ENCODE data around the gene PMEL. TPM values are rescaled to one million over a fixed set of nuclear protein-coding genes. Genes with fewer than 3 reads are reported as not detected.

Gene PMEL
- total and polyA plus RNA-seq, 4 donors = 1.1 to 4.5 (median 2.4) TPM

DNA sequence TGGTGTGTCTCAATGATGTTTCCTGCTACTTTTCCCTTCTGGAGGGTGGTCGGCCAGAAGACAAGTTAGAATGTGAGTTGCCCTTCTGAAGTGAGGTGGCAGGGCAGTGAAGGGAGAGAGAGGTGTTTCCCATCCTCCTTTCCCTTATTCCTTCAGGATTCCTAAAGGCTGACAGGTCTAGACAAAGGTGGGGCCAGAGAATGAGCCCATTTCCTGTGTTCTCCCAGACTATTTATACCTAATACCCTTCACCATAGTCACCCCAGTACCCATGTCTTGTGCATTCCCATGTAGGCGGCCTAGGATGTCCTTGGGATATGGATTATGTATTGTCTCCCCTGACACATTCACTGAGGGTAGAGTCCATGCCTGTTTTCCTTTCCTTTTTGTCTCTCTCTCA is 27.9 kb downstream of the PMEL start:
- no peaks in the 10 kb centered on the region for H3K9me3 ChIP-seq (ENCODE audit: control insufficient read depth in 4 of 4, low read length in 3 of 4)
- no peak overlapping the region for H3K4me3 ChIP-seq (ENCODE audit: low read depth in 1 of 3, low read length in 3 of 3)
- H3K4me1 ChIP-seq (ENCODE audit: control insufficient read depth in 4 of 4, insufficient read depth in 4 of 4, low read length in 3 of 4) = peaks cover 0 to 7% (median 5%) of the 10 kb centered on the region in 4 donors
- no peak overlapping the region for H3K9ac ChIP-seq (ENCODE audit: low read depth in 1 of 2, low read length in 2 of 2)
- no peaks in the 10 kb centered on the region for H3K36me3 ChIP-seq (ENCODE audit: control insufficient read depth in 4 of 4, insufficient read depth in 3 of 4, low read depth in 1 of 4, low read length in 3 of 4)
- no peak overlapping the region for H3K27ac ChIP-seq (ENCODE audit: low read depth in 1 of 2, low read length in 2 of 2)
- DNase-seq (ENCODE audit: low spot score) = no peak
- TF ChIP-seq, protein P1, sequence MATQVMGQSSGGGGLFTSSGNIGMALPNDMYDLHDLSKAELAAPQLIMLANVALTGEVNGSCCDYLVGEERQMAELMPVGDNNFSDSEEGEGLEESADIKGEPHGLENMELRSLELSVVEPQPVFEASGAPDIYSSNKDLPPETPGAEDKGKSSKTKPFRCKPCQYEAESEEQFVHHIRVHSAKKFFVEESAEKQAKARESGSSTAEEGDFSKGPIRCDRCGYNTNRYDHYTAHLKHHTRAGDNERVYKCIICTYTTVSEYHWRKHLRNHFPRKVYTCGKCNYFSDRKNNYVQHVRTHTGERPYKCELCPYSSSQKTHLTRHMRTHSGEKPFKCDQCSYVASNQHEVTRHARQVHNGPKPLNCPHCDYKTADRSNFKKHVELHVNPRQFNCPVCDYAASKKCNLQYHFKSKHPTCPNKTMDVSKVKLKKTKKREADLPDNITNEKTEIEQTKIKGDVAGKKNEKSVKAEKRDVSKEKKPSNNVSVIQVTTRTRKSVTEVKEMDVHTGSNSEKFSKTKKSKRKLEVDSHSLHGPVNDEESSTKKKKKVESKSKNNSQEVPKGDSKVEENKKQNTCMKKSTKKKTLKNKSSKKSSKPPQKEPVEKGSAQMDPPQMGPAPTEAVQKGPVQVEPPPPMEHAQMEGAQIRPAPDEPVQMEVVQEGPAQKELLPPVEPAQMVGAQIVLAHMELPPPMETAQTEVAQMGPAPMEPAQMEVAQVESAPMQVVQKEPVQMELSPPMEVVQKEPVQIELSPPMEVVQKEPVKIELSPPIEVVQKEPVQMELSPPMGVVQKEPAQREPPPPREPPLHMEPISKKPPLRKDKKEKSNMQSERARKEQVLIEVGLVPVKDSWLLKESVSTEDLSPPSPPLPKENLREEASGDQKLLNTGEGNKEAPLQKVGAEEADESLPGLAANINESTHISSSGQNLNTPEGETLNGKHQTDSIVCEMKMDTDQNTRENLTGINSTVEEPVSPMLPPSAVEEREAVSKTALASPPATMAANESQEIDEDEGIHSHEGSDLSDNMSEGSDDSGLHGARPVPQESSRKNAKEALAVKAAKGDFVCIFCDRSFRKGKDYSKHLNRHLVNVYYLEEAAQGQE (IDR thresholded peaks at IDR 0.05) = no peak
- TF ChIP-seq HNF4A (conservative IDR thresholded peaks at IDR 0.05) (no peak), RXRA (IDR thresholded peaks at IDR 0.05) (no peak), EGR1 (IDR thresholded peaks at IDR 0.05; ENCODE audit: low read depth in 2 of 2) (no peak), RAD21 (IDR thresholded peaks at IDR 0.05) (no peak), FOXA1 (IDR thresholded peaks at IDR 0.05) (no peak), YY1 (IDR thresholded peaks at IDR 0.05) (no peak), GABPA (IDR thresholded peaks at IDR 0.05 in 1 of 2, conservative IDR thresholded peaks at IDR 0.05 in 1 of 2) (no peak), NR2F2 (IDR thresholded peaks at IDR 0.05) (no peak), HNF4G (IDR thresholded peaks at IDR 0.05) (no peak), JUND (IDR thresholded peaks at IDR 0.05) (no peak), FOXA2 (IDR thresholded peaks at IDR 0.05) (no peak), TAF1 (conservative IDR thresholded peaks at IDR 0.05) (no peak)
- TF ChIP-seq, protein P2, sequence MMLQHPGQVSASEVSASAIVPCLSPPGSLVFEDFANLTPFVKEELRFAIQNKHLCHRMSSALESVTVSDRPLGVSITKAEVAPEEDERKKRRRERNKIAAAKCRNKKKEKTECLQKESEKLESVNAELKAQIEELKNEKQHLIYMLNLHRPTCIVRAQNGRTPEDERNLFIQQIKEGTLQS (IDR thresholded peaks at IDR 0.05) = no peak
- TF ChIP-seq, protein P3, sequence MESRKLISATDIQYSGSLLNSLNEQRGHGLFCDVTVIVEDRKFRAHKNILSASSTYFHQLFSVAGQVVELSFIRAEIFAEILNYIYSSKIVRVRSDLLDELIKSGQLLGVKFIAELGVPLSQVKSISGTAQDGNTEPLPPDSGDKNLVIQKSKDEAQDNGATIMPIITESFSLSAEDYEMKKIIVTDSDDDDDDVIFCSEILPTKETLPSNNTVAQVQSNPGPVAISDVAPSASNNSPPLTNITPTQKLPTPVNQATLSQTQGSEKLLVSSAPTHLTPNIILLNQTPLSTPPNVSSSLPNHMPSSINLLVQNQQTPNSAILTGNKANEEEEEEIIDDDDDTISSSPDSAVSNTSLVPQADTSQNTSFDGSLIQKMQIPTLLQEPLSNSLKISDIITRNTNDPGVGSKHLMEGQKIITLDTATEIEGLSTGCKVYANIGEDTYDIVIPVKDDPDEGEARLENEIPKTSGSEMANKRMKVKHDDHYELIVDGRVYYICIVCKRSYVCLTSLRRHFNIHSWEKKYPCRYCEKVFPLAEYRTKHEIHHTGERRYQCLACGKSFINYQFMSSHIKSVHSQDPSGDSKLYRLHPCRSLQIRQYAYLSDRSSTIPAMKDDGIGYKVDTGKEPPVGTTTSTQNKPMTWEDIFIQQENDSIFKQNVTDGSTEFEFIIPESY (IDR thresholded peaks at IDR 0.05) = no peak
- TF ChIP-seq, protein P4, sequence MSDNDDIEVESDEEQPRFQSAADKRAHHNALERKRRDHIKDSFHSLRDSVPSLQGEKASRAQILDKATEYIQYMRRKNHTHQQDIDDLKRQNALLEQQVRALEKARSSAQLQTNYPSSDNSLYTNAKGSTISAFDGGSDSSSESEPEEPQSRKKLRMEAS (IDR thresholded peaks at IDR 0.05) = no peak
- TF ChIP-seq, protein P5, sequence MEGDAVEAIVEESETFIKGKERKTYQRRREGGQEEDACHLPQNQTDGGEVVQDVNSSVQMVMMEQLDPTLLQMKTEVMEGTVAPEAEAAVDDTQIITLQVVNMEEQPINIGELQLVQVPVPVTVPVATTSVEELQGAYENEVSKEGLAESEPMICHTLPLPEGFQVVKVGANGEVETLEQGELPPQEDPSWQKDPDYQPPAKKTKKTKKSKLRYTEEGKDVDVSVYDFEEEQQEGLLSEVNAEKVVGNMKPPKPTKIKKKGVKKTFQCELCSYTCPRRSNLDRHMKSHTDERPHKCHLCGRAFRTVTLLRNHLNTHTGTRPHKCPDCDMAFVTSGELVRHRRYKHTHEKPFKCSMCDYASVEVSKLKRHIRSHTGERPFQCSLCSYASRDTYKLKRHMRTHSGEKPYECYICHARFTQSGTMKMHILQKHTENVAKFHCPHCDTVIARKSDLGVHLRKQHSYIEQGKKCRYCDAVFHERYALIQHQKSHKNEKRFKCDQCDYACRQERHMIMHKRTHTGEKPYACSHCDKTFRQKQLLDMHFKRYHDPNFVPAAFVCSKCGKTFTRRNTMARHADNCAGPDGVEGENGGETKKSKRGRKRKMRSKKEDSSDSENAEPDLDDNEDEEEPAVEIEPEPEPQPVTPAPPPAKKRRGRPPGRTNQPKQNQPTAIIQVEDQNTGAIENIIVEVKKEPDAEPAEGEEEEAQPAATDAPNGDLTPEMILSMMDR (IDR thresholded peaks at IDR 0.05; ENCODE audit: low read depth, low read length, missing input control) = no peak
- no peaks in the 10 kb centered on the region for H3K27me3 ChIP-seq (ENCODE audit: control insufficient read depth in 4 of 4, insufficient read depth in 4 of 4, low read length in 3 of 4)
- 84% methylated on average over 2 of the region's 2 CpGs for WGBS

All from liver (tissue), 9 donors.